SK-N-SH treated with all-trans-retinoic acid at 6 μM for 48 hours (cell line): ENCODE results near the gene CBR4.

Experiments used
- CSDC2 ChIP-seq: fragments of 250-450 bp; sonication (Bioruptor Pico); IDR thresholded peaks from 2 replicates; pipeline ENCODE4 v1.5.0; 2020; ENCODE audit warnings: mild to moderate bottlenecking, moderate library complexity
- ZNF70 ChIP-seq: fragments of 450-650 bp; formaldehyde crosslinking; IDR thresholded peaks from 2 replicates; pipeline ENCODE4 v1.5.0; 2020; ENCODE audit warnings: mild to moderate bottlenecking, moderate library complexity

- no peak for TF ChIP-seq ZNF70 (CRISPR knock-in tag)
- TF ChIP-seq CSDC2 = no peak
Measured at GRCh38 chr4:169014586-169014985, 4.5 kb upstream of the CBR4 start.
